Prostate gland (tissue), 2 donors: Measurements from ENCODE around the gene CDKL5. TPM values are rescaled to one million over a fixed set of nuclear protein-coding genes. Genes with fewer than 3 reads are reported as not detected.

Experiments
- DNase-seq: peaks from one replicate; pipeline ENCODE4 v3.0.0-alpha.2; 2019; ENCODE audit warnings: low spot score
- H3K27ac ChIP-seq, 2 donors: fragments of 200-600 bp; sonication (generic); 2 replicates each; pipeline ENCODE4 v1.5.1; 2017 to 2019
- H3K27me3 ChIP-seq: fragments of 200-600 bp; sonication (generic); replicated peaks from 2 replicates; pipeline ENCODE4 v1.5.1; 2019; ENCODE audit not compliant: insufficient read depth
- H3K36me3 ChIP-seq, 2 donors: fragments of 200-600 bp; sonication (generic); 1 replicate in 1 of 2; 2 replicates in 1 of 2; pipeline versions ENCODE4 v1.5.1 to v1.8.1; 2017 to 2019
- H3K4me1 ChIP-seq: fragments of 200-600 bp; sonication (generic); replicated peaks from 2 replicates; pipeline ENCODE4 v1.5.1; 2019
- H3K4me3 ChIP-seq, 2 donors: fragments of 200-600 bp; sonication (generic); 2 replicates each; pipeline ENCODE4 v1.5.1; 2017 to 2019
- H3K9me3 ChIP-seq: fragments of 200-600 bp; sonication (generic); 2 replicates; pipeline ENCODE4 v1.5.1; 2017
- CTCF ChIP-seq, 4 experiments: fragments of 200-600 bp in 2 of 4; fragments of 450-650 bp in 2 of 4; sonication (generic) in 2 of 4; IDR thresholded peaks; 1 replicate in 3 of 4; 2 replicates in 1 of 4; pipeline ENCODE4 v1.5.1; 2016 to 2019; ENCODE audit warnings: antibody characterized with exemption in 4 of 4, mild to moderate bottlenecking in 2 of 4, moderate library complexity in 2 of 4
- POLR2A ChIP-seq: fragments of 450-650 bp; IDR thresholded peaks from one replicate; pipeline ENCODE4 v1.6.1; 2016; ENCODE audit warnings: antibody characterized with exemption, mild to moderate bottlenecking
- POLR2AphosphoS5 ChIP-seq: sonication (generic); formaldehyde crosslinking; IDR thresholded peaks from one replicate; pipeline ENCODE4 v1.6.1; 2017; ENCODE audit warnings: antibody characterized with exemption
- WGBS: methylation state at CpG from one replicate; pipeline ENCODE4 v1.1.5; 2018; 5-methylcytosine and 5-hydroxymethylcytosine counted together
- intact Hi-C: fragments of 100-400 bp; cut with DNase I; formaldehyde crosslinking; loops from one replicate; pipeline ENCODE4 v1.14.2; 2022
- total RNA-seq, 2 donors: library from RNA; depleted of rRNA; stranded (reverse); fragments of >200 nt; gene quantifications; one replicate each; pipeline ENCODE4 v1.1.0, GENCODE V29; 2016

CDKL5 gene
- total RNA-seq, 2 donors from 2014 or later: 14.5 to 18.8 TPM

- Histone ChIP-seq H3K27me3 (no peaks in the 10 kb centered on the region), H3K27ac (no peak overlapping the region), H3K4me3 (no peak overlapping the region), H3K4me1 (no peaks in the 10 kb centered on the region), H3K36me3 (no peaks in the 10 kb centered on the region), H3K9me3 (no peaks in the 10 kb centered on the region)
- DNase-seq: no peak
- intact Hi-C loops: loop anchor here (10.0 kb wide), 1 partner anchor 252 kb away; the partner anchor contains the start of gene CDKL5
- 66% methylated on average over 9 of the region's 11 CpGs for WGBS
- no peak for TF ChIP-seq POLR2AphosphoS5
These were observed 251.1 kb downstream of the CDKL5 start for GRCh38 chrX:18676470-18676869.

- Histone ChIP-seq H3K9me3 (no peaks in the 10 kb centered on the region), H3K4me3 (no peak overlapping the region), H3K27ac (no peak overlapping the region), H3K27me3 (no peaks in the 10 kb centered on the region), H3K36me3 (no peaks in the 10 kb centered on the region), H3K4me1 (no peaks in the 10 kb centered on the region)
- no peak for DNase-seq
- 79% methylated on average over 17 of the region's 17 CpGs for WGBS
- TF ChIP-seq POLR2AphosphoS5: no peak
- intact Hi-C loops: loop anchor here (10.0 kb wide), 1 partner anchor 253 kb away; the partner anchor contains the start of gene CDKL5
These were observed 251.9 kb downstream of the CDKL5 start for GRCh38 chrX:18677161-18677869.

- Histone ChIP-seq H3K4me3 (no peak overlapping the region), H3K4me1 (no peaks in the 10 kb centered on the region), H3K36me3 (no peaks in the 10 kb centered on the region), H3K27me3 (no peaks in the 10 kb centered on the region), H3K27ac (no peak overlapping the region), H3K9me3 (no peaks in the 10 kb centered on the region)
- TF ChIP-seq POLR2A (no peak), CTCF (IDR thresholded peaks at IDR 0.05) (no peak), POLR2AphosphoS5 (no peak)
- DNase-seq: no peak
- intact Hi-C loops: no loop called here
- 95% methylated on average over 5 of the region's 6 CpGs for WGBS
These were observed 256.6 kb downstream of the CDKL5 start for GRCh38 chrX:18681996-18682395.

GRCh38 chrX:18682979-18683387, 257.6 kb downstream of the CDKL5 start:
- no peak for DNase-seq
- no peak overlapping the region for H3K27ac ChIP-seq
- no peaks in the 10 kb centered on the region for H3K36me3 ChIP-seq
- no peak for TF ChIP-seq POLR2AphosphoS5
- H3K27me3 ChIP-seq: no peaks in the 10 kb centered on the region
- WGBS: 79% methylated on average over 8 of the region's 9 CpGs
- intact Hi-C loops: no loop called here
- no peaks in the 10 kb centered on the region for H3K9me3 ChIP-seq
- H3K4me1 ChIP-seq: no peaks in the 10 kb centered on the region
- H3K4me3 ChIP-seq: no peak overlapping the region

GRCh38 chrX:18687856-18688495, 262.6 kb downstream of the CDKL5 start:
- Histone ChIP-seq H3K27me3 (no peaks in the 10 kb centered on the region), H3K36me3 (no peaks in the 10 kb centered on the region), H3K27ac (no peak overlapping the region), H3K4me3 (no peak overlapping the region), H3K9me3 (no peaks in the 10 kb centered on the region), H3K4me1 (no peaks in the 10 kb centered on the region)
- DNase-seq: no peak
- 93% methylated on average over 7 of the region's 7 CpGs for WGBS
- intact Hi-C loops: no loop called here
- TF ChIP-seq CTCF (IDR thresholded peaks at IDR 0.05) (no peak), POLR2A (no peak), POLR2AphosphoS5 (no peak)

- Histone ChIP-seq H3K9me3 (no peaks in the 10 kb centered on the region), H3K27ac (no peak overlapping the region), H3K4me1 (no peaks in the 10 kb centered on the region), H3K4me3 (no peak overlapping the region), H3K27me3 (no peaks in the 10 kb centered on the region), H3K36me3 (no peaks in the 10 kb centered on the region)
- 63% methylated on average over 1 of the region's 1 CpG for WGBS
- TF ChIP-seq POLR2AphosphoS5 (no peak), POLR2A (no peak)
- no peak for DNase-seq
- intact Hi-C loops: no loop called here
These were observed 266.0 kb downstream of the CDKL5 start for GRCh38 chrX:18691431-18691830.
